HG02571 (cell line): ENCODE measurements around the gene B3GNT3.

Source experiments
- ATAC-seq: cut with Tn5 transposase; IDR thresholded peaks from one replicate; pipeline ENCODE4 v1.9.1; 2021; ENCODE audit warnings: mild to moderate bottlenecking, moderate library complexity; ENCODE audit not compliant: unreplicated experiment

B3GNT3 gene, protein sequence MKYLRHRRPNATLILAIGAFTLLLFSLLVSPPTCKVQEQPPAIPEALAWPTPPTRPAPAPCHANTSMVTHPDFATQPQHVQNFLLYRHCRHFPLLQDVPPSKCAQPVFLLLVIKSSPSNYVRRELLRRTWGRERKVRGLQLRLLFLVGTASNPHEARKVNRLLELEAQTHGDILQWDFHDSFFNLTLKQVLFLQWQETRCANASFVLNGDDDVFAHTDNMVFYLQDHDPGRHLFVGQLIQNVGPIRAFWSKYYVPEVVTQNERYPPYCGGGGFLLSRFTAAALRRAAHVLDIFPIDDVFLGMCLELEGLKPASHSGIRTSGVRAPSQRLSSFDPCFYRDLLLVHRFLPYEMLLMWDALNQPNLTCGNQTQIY

DNA sequence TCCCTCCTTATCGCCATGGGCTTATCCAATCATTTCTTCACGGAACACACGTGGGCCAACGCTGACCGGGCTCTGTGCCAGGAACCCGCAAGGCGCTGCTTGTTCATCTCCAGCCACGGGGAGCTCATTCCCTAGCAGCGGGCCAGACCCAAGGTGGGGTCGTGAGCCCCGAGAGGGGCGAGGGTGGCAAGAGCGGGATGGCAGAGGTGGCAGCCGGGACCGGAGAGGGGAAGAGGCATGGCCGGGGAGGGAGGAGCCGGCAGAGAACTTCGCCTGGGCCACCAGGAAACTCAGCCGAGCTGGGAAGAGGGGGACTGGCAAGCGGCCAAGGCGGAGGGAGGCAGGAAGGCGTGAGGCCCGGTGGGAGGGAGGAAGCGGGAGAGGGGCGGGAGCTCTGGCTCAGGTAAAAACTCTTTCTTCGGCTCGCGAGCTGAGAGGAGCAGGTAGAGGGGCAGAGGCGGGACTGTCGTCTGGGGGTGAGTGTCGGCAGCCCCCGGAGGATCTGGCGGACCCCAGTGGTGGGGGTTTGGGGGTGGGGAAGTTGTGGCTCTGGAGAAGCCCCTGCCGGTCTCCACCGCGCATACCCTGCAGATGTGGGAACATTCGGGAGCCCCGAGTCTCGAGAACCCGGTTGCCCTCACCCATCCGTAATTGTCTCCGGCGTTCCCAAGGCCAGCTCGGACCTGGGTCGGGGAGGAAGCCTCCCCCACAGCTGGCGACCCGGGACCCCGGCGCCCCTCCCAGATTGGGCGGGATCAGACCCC is at the start of gene B3GNT3:
B3GNT3 (plus strand) TSS at position 408 of the 764 bp plus-strand sequence. CDS start 12,670 bp downstream, outside the sequence.
- ATAC-seq: no peak

DNA sequence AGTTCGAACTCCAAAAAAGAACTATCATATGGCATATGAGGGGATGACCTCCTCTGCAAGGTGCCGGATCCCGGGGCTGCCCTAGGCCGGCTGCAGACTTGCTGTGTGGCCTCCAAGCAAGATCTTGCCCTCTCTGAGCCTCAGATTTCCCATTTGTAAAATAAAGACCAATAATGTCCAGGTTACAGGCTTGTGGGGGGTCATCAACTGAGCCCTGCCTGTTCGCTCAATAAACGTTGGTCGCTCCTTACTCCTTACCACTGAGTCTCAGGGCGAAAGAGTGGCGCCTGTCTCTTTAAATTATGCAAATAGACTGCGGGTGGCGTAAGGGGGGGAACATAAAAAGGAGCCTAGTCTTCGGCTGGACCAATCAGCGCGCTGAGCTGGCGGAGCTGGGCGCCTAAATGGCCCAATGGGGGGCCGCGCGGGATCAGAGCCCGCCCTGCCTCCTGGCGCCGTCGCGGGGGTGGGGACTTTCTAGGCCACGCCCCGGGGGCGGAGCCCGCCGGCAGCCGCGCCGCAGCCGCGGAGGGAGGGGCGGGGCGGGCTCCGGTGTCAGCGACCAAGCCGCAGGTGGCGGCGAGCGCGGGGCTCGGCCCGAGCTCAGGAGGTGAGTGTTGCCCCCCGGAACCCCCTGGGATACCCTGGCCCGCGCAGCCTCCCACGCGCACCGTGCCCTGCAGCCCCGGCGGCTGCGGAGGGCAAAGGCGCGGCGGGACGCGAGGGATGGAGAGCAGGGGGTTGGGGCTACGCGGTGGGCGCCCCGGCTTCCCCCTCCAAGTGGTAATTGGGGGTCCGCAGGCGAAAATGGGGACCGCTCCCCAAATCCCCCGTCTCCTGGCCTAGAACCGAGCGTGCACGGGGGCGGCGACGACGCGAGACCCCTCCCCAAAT is 47.5 kb upstream of the B3GNT3 start:
- ATAC-seq: peak; percentile 87

DNA sequence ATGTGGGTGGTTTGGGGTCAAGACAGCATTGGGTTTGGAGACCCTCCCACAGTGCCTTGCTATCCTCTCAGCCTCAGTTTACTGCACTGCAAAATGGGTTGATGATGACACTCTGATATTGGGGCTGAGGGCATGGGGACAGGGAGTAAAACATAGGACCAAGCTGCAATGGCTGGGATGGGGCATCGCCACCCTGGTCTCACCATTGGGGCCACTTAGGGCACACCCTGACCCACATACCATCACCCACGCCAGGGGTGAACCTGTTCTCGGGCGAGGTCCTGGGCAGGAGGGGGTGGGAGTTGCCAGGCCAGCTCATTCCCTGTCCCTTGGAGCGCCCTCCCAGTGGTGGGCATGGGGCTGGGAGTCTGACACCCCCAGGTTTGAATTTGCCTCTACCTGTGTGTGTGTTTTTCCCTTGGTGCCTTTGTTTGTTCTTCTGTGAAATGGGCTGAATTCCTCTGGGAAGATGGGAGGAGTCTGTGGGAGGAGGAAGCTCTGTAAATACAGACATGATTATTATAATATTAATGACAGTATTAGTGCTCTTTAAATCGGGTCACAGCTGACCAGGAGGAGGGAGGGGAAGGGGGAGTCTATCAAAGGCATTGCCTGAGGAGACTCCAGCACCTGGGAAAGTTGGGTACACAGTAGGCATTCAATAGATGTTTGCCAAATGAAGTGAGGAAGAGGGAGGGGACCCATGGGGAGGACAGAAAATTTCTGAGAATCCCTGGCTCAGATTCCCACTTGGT is 45.9 kb upstream of the B3GNT3 start:
- no peak for ATAC-seq

DNA sequence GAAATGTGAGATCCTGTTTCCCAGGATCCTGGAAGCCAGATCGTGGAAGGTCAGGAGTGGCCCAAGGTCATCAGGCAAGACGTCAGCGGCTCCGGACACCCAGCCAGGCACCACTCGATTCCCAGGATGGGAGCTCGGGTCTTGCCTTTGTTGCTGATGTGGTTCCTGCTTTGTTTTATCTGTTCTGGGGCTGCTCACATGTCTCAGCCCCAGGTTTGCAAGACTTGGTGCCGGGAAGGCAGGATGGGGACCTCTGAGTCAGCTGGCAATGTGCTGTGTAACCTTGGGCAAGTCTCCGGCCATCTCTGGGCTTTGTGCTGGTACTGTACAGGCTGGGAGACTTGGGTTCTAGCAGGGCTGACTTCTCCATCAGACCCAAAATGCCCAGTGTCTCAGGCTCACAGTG is 45.0 kb upstream of the B3GNT3 start:
- no peak for ATAC-seq

DNA sequence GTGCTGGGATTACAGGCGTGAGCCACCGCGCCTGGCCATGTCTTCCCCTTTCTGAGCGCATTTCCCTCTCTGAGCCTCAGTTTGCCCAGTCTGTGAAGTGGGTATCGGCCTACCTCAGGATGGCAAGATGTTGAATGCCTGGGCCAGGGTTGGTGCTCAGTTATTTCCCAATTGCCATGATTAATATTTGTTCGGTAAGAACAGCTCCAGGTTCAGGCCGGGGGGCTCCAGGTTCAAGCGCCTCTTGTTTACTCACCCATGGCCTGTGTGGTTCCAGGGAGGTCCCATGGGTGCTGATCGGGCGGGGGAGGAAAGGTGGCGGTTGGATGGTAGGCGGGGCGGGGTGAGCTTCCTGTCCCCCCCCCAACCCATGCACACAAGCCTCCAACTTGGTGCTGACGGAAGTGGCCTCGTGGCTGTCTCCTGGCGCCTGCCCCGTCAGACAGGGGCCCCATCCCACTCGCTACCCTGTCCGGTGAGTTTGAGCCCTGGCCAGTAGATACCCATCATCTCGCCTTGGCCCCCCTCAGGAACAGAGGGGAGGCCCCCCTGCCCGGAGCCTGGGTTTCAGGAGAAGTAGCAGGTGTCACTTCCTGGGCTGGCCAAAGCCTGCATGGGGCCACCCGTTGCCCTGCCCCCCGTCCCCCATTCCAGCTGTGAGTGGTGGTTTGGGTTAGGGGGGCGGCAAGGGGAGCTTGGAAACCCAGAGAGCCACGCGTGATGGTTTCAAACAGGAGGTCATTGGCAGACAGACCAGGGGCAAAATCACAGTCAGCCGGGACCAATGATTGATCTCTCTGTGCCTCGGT is 43.6 kb upstream of the B3GNT3 start, which contains the start of gene FCHO1:
FCHO1 (plus strand) TSS at position 375 of the 809 bp plus-strand sequence. CDS start 3,688 bp downstream, outside the sequence.
- no peak for ATAC-seq

DNA sequence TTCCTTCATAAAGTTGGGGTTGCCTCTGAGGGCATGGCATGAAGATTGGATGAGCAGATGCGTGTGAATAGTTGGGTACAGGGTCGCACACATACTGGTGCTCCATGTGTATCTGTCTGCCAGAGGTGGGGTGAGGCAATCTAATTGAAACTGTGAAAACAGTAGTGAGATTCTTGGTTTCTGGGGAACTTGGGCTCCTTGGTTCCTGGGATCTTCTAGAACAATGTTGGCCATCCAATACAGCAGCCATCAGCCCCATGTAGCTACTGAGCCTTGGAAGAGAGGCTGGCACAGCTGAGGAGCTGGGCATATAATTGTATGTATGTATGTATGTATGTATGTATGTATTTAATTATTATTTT is 43.0 kb upstream of the B3GNT3 start:
- no peak for ATAC-seq

DNA sequence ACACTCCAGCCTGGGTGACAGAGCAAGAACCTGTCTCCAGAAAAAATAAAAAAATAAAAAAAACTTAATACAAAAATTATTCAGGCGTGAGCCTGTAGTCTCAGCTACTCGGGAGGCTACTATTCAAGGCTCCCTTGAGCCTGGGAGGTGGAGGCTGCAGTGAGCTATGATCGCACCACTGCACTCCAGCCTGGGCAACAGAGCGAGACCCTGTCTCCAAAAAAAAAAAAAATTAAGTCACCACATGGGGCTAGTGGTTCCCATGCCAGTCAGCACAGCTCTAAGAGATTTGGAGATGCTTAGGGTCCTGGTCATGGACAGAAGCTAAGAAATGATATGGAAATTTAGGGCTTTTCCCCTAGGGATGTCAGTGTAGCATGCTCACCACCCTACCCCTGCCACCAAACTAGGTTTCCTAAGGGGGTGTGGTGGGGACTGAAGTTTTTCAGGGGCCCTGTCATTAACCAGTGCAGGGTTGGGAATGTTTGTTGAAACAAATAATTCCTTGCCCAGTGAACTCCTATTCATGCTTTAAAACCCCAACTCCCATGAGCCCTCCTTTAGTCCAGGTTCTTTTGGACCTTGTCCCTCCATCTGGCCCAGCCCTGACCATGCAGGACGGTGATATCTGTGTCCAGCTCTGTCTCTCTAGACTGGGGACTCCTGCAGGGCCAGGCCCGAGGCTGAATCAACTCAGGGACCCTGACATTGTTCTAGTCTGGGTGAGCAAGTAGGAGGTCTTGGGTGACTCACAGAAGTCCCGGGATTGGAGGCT is 41.9 kb upstream of the B3GNT3 start:
- no peak for ATAC-seq

DNA sequence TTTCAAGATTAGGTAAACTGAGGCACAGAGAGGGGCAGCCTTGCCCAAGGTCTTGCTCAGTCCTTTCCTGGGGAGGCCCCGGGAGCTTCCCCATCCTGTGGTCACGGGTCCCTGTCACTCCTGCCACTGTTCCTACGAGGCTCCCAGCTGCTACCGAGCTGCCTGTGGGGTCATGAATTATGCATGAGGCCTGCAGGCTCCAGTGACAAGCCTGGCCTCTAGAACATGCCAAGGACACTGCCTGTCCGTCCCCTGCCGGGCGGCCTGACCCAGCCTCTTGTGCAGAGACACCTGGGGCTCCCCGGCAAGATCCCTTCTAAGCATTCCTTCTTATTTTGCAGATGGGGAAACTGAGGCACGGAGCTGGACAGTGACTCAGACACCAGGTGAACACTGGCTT is 41.0 kb upstream of the B3GNT3 start:
- no peak for ATAC-seq

DNA sequence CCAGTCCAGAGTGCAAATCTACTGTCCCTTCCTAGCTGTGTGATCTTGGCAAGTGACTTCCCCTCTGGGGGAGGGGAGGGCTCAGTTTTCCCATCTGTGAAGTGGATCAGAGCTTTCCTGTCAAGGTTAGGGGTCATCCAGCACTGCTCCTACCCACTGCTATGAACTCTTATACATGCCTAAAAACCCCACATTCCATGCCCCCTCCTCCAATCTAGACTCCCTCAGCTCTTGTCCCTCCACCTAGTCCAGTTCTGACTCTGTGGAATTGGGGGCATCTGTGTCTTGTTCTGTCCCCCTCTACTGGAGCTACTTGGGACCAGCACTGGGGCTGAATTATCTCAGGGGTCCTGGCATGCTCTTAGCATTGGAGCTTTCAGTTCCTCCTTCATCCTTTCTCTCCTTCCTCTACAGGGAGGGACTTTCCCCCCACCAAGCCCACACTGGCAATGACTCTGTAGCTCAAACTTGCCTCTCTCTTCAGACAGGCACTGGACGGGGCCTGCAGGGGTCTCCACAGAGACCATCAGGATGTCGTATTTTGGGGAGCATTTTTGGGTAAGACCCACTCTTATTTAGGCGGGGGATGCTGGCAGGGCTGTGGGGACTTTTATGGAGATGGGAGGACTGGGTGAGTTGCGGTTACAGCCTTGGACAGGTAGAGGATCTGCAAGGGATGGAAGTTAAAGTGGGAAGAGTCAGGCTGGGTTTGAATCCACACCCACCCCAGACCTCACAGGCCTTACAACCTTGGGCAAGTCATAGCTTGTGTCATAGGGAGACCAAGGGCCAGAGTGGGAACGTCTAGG is 40.1 kb upstream of the B3GNT3 start:
- peak; percentile 45 for ATAC-seq

DNA sequence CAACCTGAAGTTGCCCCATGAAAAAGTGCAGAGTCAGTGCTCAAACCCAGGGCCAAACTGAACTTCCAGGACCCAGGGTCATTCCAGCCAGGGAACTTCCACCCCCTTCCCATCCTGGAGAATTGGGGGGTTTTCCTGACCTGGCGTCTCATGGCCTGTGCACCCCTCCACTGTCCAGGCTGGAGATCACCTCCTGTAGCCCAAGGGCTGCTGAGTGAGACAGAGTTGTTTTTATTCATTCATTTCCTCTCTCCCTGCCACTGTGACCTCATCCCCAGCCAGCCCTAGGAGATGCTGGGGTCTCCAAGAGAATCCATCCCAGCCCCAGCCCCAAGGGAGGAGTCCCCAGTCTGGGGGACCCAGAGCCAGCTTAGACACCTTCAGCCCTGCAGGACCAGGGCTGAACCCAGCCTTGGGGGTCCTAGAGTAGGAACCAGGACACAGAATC is 39.5 kb upstream of the B3GNT3 start:
- ATAC-seq: no peak

DNA sequence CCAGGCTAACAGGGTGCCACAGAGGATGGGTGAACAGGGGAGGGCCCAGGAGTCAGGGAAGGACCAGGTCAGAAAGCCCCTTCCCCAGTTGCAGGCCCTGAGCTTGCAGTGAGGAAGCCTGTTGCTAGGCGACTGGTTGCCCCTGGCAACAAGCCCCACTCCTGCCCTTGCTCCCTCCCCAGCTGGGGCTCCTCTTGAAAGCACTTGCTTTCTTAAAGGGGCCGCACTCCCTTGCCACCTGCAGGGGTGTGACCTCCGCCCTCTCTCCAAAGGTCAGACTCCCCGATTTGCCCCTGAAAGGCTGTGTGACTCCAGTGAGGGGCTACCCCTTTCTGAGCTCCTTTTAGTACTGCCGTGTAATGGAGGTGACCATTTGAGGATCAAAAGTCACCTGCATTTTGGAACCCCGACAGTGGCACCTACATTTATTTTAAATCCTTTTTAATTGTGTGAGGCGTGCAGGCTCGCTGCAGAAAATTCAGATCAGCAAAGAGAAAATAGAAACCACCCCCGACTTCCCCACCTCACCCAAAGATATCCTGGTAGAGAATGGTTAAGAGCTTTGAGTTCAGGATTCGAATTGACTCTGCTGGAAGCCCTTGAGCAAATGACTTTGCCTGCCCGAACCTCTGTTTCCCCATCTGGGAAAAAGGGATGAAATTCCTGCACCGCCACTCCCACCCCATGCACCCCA is 38.8 kb upstream of the B3GNT3 start:
- no peak for ATAC-seq

DNA sequence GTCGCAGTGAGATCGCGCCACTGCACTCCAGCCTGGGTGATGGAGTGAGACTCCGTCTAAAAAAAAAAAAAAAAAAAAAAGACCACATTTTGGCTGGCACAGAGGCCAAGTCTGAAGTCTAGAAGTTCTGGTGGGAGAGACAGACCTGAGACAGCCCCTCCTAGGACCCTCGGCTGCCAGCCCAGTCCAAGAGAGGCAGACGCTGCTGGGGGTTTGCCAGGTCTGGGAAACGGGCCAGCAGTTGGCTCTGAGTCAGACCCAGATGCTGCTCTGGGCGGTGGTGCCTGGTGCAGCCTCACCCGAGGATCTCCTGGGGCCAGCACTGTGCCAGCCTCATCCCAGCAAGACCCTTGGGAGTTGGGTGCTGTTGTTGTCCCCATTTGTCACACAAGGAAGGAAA is 37.8 kb upstream of the B3GNT3 start:
- no peak for ATAC-seq

DNA sequence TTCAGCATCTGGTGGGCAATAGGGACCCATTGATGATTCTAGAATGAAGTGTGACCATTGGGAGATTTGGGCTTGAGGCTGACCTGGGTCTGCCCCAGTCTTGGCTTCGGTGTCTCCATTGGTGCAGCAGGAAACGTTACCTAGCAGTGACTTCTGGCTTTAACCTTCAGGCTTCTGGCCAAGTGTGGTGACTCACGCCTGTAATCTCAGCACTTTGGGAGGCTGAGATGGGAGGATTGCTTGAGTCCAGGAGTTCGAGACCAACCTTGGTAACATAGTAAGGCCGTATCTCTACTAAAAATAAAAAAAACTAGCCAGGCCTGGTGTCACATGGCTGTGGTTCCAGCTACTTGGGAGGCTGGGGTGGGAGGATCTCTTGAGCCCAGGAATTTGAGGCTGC is 36.4 kb upstream of the B3GNT3 start:
- ATAC-seq: no peak

DNA sequence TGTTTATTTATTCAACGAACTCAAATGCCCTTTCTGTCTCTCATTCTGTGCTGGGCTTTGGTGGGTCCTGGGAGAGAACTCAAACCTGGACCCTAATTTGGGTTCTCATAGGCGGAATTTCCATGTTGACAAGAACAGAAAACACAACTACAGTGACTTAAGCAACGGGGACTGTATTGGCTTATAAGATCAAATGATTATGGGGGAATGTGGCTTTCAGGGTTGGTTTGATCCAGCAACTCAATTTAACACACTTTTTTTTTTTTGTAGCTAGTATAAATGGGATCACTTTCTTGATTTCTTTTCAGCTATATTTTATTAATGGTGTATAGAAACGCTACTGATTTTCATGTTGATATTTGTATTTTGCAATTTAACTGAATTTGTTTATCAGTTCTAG is 33.8 kb upstream of the B3GNT3 start:
- ATAC-seq: no peak

DNA sequence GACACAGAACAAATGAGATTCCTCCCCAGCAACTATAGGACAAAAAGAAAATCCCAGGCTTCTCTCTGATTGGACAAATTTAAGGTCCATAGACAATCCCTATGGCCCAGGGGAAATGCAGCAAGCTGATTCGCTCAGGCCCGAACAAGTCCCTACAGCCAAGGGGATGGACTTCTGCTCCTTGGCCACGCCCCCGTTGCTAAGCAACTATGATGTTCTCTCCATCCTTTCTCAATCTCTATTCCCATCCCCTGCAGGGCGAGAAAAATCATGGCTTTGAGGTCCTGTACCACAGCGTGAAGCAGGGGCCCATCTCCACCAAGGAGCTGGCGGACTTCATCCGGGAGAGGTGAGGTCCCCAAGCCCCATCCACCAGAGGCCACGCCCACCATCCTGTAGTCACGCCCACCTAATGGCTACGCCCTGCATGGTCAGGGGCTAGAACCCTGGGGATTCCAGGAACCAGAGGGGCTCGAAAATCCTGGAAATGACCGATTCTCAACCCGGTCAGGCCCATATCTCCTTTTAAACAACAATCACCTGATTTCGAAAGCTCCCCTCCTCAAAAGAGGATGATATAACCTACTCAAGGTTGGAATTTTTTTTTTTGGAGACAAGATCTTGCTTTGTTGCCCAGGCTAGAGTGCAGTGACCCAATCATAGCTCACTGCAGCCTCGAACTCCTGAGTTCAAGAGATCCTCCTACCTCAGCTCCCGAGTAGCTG is 32.3 kb upstream of the B3GNT3 start:
- no peak for ATAC-seq

DNA sequence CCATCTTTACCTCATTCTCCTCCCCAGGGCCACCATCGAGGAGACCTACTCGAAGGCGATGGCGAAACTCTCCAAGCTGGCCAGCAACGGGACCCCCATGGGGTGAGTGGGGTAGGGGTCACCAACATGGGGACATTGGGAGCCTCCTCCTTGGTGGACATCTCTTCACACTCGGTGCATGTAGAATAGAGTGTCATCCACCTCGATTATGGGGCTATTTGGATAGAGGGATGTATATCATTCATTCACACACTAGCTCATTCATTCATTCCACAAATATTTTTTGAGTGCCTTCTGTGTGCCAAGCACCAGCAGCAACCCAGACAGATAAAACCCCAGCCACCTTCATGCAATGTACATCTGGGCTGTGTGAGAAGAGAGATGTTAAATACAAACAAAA is 30.6 kb upstream of the B3GNT3 start:
- ATAC-seq: no peak
